T-cell (primary cell): ENCODE results near the gene PIP5KL1. TPM values are rescaled to one million over a fixed set of nuclear protein-coding genes. Genes with fewer than 3 reads are reported as not detected.

Experiments
- ATAC-seq, 4 experiments: fragments of 200-7000 bp in 3 of 4; fragments of 150-1000 bp in 1 of 4; cut with Tn5 transposase; replicated peaks in 1 of 4; 1 replicate in 3 of 4; 2 replicates in 1 of 4; pipeline ENCODE4 v1.10.0; 2021; ENCODE audit warnings: moderate library complexity in 3 of 4, mild to moderate bottlenecking in 2 of 4, moderate number of reproducible peaks in 1 of 4
- CTCF ChIA-PET, 2 donors: fragments of 300-600 bp; sonication (Branson Sonifier 250); formaldehyde crosslinking; loops; one replicate each; lab custom pipeline; 2022; ENCODE audit warnings: antibody characterized with exemption in 2 of 2; lab: Charles Lee
- POLR2A ChIA-PET, 2 donors: fragments of 300-600 bp; sonication (Branson Sonifier 250); formaldehyde crosslinking; loops; one replicate each; lab custom pipeline; 2022; ENCODE audit warnings: antibody characterized with exemption in 2 of 2; lab: Charles Lee
- DNase-seq, 35 experiments: peaks; one replicate each; pipeline versions ENCODE4 v3.0.0 to v3.0.0-alpha.2; 2013 to 2023
- H3K27ac ChIP-seq: one replicate; pipeline ENCODE4 v1.5.1; 2013; ENCODE audit warnings: low read length
- H3K27me3 ChIP-seq, 2 experiments: replicated peaks in 1 of 2; 1 replicate in 1 of 2; 2 replicates in 1 of 2; pipeline versions ENCODE4 v1.6.1 to v1.7.0; 2013; ENCODE audit warnings: low read length in 1 of 2, mixed read lengths in 1 of 2; ENCODE audit not compliant: control insufficient read depth in 2 of 2, insufficient read depth in 2 of 2; ENCODE audit errors: extremely low read depth in 1 of 2
- H3K36me3 ChIP-seq, 2 donors: 1 replicate in 1 of 2; 2 replicates in 1 of 2; pipeline versions ENCODE4 v1.6.1 to v1.7.0; 2013; ENCODE audit warnings: low read length in 1 of 2; ENCODE audit not compliant: control insufficient read depth in 2 of 2, insufficient read depth in 1 of 2; ENCODE audit errors: extremely low read depth in 1 of 2
- H3K4me1 ChIP-seq, 2 experiments: 1 replicate in 1 of 2; 2 replicates in 1 of 2; pipeline versions ENCODE4 v1.6.1 to v1.7.0; 2013; ENCODE audit warnings: low read length in 2 of 2, mixed read lengths in 1 of 2; ENCODE audit not compliant: insufficient read depth in 2 of 2, control insufficient read depth in 1 of 2; ENCODE audit errors: extremely low read depth in 1 of 2
- H3K4me3 ChIP-seq, 2 donors: 1 replicate in 1 of 2; 2 replicates in 1 of 2; pipeline versions ENCODE4 v1.5.1 to v1.7.0; 2013; ENCODE audit warnings: mild to moderate bottlenecking in 2 of 2, low read length in 1 of 2, moderate library complexity in 1 of 2; ENCODE audit not compliant: control insufficient read depth in 1 of 2; ENCODE audit errors: extremely low read depth in 1 of 2
- H3K9me3 ChIP-seq: 2 replicates; pipeline ENCODE4 v1.7.0; 2013
- H3K27ac Mint-ChIP-seq, 2 donors: one replicate each; pipeline ENCODE4 v1.8.0; 2020 to 2021; ENCODE audit warnings: mild to moderate bottlenecking in 2 of 2, mixed read lengths in 2 of 2
- H3K27me3 Mint-ChIP-seq, 2 donors: one replicate each; pipeline ENCODE4 v1.8.0; 2021 to 2022; ENCODE audit warnings: mixed read lengths in 2 of 2
- H3K36me3 Mint-ChIP-seq: one replicate; pipeline ENCODE4 v1.8.0; 2021; ENCODE audit warnings: mixed read lengths
- H3K4me1 Mint-ChIP-seq, 3 donors: one replicate each; pipeline ENCODE4 v1.8.0; 2020 to 2022; ENCODE audit warnings: mixed read lengths in 3 of 3, mild to moderate bottlenecking in 1 of 3
- H3K4me3 Mint-ChIP-seq, 3 donors: one replicate each; pipeline ENCODE4 v1.8.0; 2020 to 2022; ENCODE audit warnings: mild to moderate bottlenecking in 3 of 3, mixed read lengths in 3 of 3, moderate library complexity in 3 of 3
- H3K9me3 Mint-ChIP-seq, 3 donors: one replicate each; pipeline ENCODE4 v1.8.0; 2020 to 2022; ENCODE audit warnings: mixed read lengths in 3 of 3
- WGBS: methylation state at CpG from one replicate; pipeline ENCODE4 v1.1.5; 2013; ENCODE audit warnings: missing lambda C conversion rate; ENCODE audit not compliant: insufficient coverage; 5-methylcytosine and 5-hydroxymethylcytosine counted together
- total RNA-seq, 35 experiments: library from RNA in 6 of 35; stranded (reverse) in 6 of 35; fragments of 120-200 nt in 1 of 35; gene quantifications; one replicate each; pipeline versions ENCODE4 v1.2.1 to v1.2.4 and lab custom pipeline; 2013 to 2026

The PIP5KL1 gene
- total RNA-seq, 5 donors from 2014 or later (not counting 1 experiment from before 2014, with no cell fraction given) = 0.99 to 5.6 (median 2.6) TPM

- H3K27ac ChIP-seq = peak overlapping the region; percentile 2
- Mint-ChIP-seq H3K9me3 (no peaks in the 10 kb centered on the region), H3K4me1 (peaks cover 43 to 52% (median 51%) of the 10 kb centered on the region in 3 donors), H3K27ac (peak overlapping the region; percentile 56 to 83), H3K36me3 (peaks cover 46% of the 10 kb centered on the region), H3K27me3 (no peaks in the 10 kb centered on the region), H3K4me3 (no peak overlapping the region)
- no peaks in the 10 kb centered on the region for H3K9me3 ChIP-seq
- ChIA-PET POLR2A (interaction anchor here in 1 of 2 donors (0.6 kb wide), 1 partner anchor 148 kb away, joined by 4 read pairs; no protein-coding TSS in a partner anchor), CTCF (interaction anchor here (0.6 to 3.3 kb wide), 12 partner anchors 11 to 144 kb away, joined by 3 to 29 read pairs (median 4); partner anchors contain the start of gene NAIF1 (in 1 of the 2))
- no peak overlapping the region for H3K4me3 ChIP-seq
- peaks cover 23 to 84% of the 10 kb centered on the region in 2 donors for H3K36me3 ChIP-seq
- peaks cover 0 to 62% of the 10 kb centered on the region in 2 experiments for H3K4me1 ChIP-seq
- DNase-seq (no peak), ATAC-seq (peak; percentile 1 to 9 (median 2))
- WGBS = 79% methylated on average over 10 of the region's 14 CpGs
- H3K27me3 ChIP-seq = no peaks in the 10 kb centered on the region
Observed at GRCh38 chr9:127943011-127943662, 12.6 kb upstream of the PIP5KL1 start.

DNA sequence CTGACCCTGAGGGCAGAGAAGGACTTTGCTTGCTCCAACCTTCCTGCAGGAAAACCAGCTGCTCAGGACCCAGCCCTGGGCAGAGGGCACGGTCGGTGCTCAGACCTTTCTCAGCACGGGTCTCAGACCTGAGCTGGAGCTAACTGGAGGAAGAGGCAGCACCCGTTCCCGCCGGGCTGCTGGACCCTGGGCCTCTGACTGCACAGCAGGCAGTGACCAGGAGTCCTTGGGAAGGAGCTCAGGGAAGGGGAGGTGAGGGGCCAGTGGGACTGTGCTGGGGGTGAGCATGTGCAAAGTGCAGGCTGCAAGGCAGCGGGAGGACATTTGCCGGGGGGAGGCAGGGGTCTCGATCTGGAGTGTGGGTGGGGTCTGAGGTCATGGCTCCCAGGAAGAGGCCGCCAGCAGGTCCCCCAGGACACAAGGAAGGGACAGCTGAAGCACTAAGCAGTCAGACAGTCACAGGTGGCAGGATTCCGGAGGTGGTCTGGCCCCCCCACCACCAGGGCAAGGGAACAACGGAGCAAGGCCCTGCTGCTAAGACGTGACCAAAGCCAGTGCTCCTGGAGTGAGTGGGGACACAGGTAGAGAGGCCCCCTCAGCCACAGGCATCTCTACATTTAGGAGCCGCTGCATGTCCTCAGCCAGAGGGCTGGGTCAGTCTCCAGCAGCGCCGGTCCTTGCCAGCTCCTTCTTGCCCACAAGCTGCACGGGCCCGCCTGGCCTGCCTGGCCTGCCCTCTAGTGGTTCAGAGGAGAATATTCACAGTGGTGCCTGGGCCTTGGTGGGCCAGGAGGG lies 11.8 kb upstream of the PIP5KL1 start:
- peaks cover 18 to 77% of the 10 kb centered on the region in 2 donors for H3K36me3 ChIP-seq
- Mint-ChIP-seq H3K27me3 (peaks cover 0 to 3% of the 10 kb centered on the region in 2 donors), H3K4me3 (no peak overlapping the region), H3K9me3 (no peaks in the 10 kb centered on the region), H3K27ac (peak overlapping the region; percentile 71 to 83), H3K36me3 (peaks cover 43% of the 10 kb centered on the region), H3K4me1 (peaks cover 44 to 51% (median 50%) of the 10 kb centered on the region in 3 donors)
- H3K4me3 ChIP-seq = no peak overlapping the region
- ATAC-seq (peak in 3 of 4 experiments; percentile 18 to 32 (median 22)), DNase-seq (peak in 13 of 35 experiments; percentile 33 to 71 (median 42))
- POLR2A ChIA-PET = no interaction called here
- H3K4me1 ChIP-seq = peaks cover 0 to 60% of the 10 kb centered on the region in 2 experiments
- no peaks in the 10 kb centered on the region for H3K9me3 ChIP-seq
- H3K27me3 ChIP-seq = no peaks in the 10 kb centered on the region
- WGBS = 70% methylated on average over 16 of the region's 18 CpGs
- no peak overlapping the region for H3K27ac ChIP-seq
- CTCF ChIA-PET = interaction anchor here (0.6 to 3.3 kb wide), 9 partner anchors 12 to 145 kb away, joined by 3 to 29 read pairs (median 4); no protein-coding TSS in a partner anchor

- 89% methylated on average over 3 of the region's 3 CpGs for WGBS
- Histone ChIP-seq H3K27ac (no peak overlapping the region), H3K27me3 (no peaks in the 10 kb centered on the region), H3K36me3 (peaks cover 18 to 74% of the 10 kb centered on the region in 2 donors), H3K4me1 (peaks cover 1 to 63% of the 10 kb centered on the region in 2 experiments), H3K4me3 (no peak overlapping the region), H3K9me3 (no peaks in the 10 kb centered on the region)
- H3K9me3 Mint-ChIP-seq = no peaks in the 10 kb centered on the region
- H3K36me3 Mint-ChIP-seq = peaks cover 37% of the 10 kb centered on the region
- ATAC-seq = no peak
- POLR2A ChIA-PET = no interaction called here
- no peak overlapping the region for H3K4me3 Mint-ChIP-seq
- no peak for DNase-seq
- H3K4me1 Mint-ChIP-seq = peaks cover 44 to 52% (median 51%) of the 10 kb centered on the region in 3 donors
- peak overlapping the region in 1 of 2 donors; percentile 71 for H3K27ac Mint-ChIP-seq
- CTCF ChIA-PET = interaction anchor here (2.7 to 3.3 kb wide), 3 partner anchors 12 to 93 kb away, joined by 11 to 29 read pairs (median 15); no protein-coding TSS in a partner anchor
- peaks cover 0 to 3% of the 10 kb centered on the region in 2 donors for H3K27me3 Mint-ChIP-seq
Observed at GRCh38 chr9:127941961-127942215, 11.3 kb upstream of the PIP5KL1 start.

DNA sequence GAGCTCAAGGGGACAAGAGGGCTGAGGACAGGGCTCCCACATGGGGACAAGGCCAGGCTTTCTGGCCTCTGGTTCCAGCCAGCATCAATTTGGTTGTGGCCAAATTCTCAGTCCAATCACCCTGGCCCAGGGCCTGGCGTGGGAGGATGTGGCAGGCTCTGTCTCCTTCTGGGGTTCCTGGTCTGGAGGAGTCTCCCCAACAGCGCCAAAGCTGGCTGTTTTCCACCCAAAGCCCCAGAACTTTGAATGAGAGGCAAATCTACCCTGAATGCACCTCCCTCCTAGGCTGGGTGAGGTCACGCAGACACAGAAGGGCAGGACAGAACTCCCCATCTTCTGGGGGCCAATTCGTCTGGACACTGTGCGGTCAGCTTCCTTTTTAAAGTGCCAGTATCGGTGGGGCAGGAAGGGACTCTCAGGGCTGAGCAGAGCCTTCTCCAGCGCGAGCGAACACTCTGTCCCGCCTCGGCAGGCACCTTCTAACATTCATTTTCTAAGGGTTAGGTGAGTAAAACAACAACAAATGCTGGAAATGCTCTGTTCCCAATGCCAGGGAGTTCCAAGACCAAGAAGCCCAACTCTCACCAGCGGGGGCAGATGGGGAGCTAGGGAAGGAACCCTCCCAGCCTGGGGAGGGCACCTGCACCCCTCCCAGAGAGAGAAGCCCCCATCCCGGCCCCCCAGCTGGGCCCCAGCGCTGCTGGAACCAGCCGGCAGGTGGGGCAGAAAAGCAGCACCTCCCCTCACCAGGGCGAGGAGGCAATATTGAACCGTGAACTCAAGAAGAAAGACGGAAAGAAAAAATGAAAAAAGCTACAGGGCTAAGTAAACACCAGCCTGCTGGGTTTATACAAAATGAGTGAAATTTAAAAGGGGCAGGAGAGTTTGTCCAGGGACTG lies 10.7 kb upstream of the PIP5KL1 start:
- ATAC-seq (no peak), DNase-seq (no peak)
- Mint-ChIP-seq H3K4me1 (peaks cover 48 to 57% (median 54%) of the 10 kb centered on the region in 3 donors), H3K9me3 (no peaks in the 10 kb centered on the region), H3K27me3 (peaks cover 0 to 3% of the 10 kb centered on the region in 2 donors), H3K36me3 (peaks cover 37% of the 10 kb centered on the region), H3K27ac (peak overlapping the region; percentile 58 to 65), H3K4me3 (no peak overlapping the region)
- peaks cover 6 to 63% of the 10 kb centered on the region in 2 experiments for H3K4me1 ChIP-seq
- WGBS = 94% methylated on average over 6 of the region's 18 CpGs
- H3K36me3 ChIP-seq = peaks cover 18 to 68% of the 10 kb centered on the region in 2 donors
- no peak overlapping the region for H3K27ac ChIP-seq
- ChIA-PET POLR2A (no interaction called here), CTCF (interaction anchor here (0.9 to 3.3 kb wide), 3 partner anchors 93 to 94 kb away, joined by 4 to 29 read pairs (median 15); no protein-coding TSS in a partner anchor)
- H3K27me3 ChIP-seq = no peaks in the 10 kb centered on the region
- no peaks in the 10 kb centered on the region for H3K9me3 ChIP-seq
- H3K4me3 ChIP-seq = no peak overlapping the region

- Histone ChIP-seq H3K36me3 (peaks cover 14 to 61% of the 10 kb centered on the region in 2 donors), H3K27ac (no peak overlapping the region), H3K9me3 (no peaks in the 10 kb centered on the region), H3K4me3 (no peak overlapping the region), H3K27me3 (no peaks in the 10 kb centered on the region), H3K4me1 (peaks cover 9 to 63% of the 10 kb centered on the region in 2 experiments)
- no CpG with 5 or more reads among the region's 4 CpGs for WGBS
- Mint-ChIP-seq H3K36me3 (peaks cover 34% of the 10 kb centered on the region), H3K9me3 (no peaks in the 10 kb centered on the region), H3K4me3 (no peak overlapping the region), H3K4me1 (peaks cover 55 to 61% (median 58%) of the 10 kb centered on the region in 3 donors), H3K27ac (peak overlapping the region; percentile 58 to 65), H3K27me3 (peaks cover 0 to 3% of the 10 kb centered on the region in 2 donors)
- no peak for DNase-seq
- ChIA-PET POLR2A (no interaction called here), CTCF (interaction anchor here in 1 of 2 donors (0.9 kb wide), 1 partner anchor 94 kb away, joined by 4 read pairs; no protein-coding TSS in a partner anchor)
- no peak for ATAC-seq
Observed at GRCh38 chr9:127940593-127940992, 10.0 kb upstream of the PIP5KL1 start.
